GM21825 (cell line): ENCODE results near the gene PHC1.
"Not testable (repeated sequence)": the region's sequence is repeated elsewhere in the genome, so short reads cannot be mapped to it uniquely, and the experiment has no call there.

ENCODE experiments used
- ATAC-seq: cut with Tn5 transposase; IDR thresholded peaks from one replicate; pipeline ENCODE4 v1.9.1; 2021; ENCODE audit warnings: mild to moderate bottlenecking, moderate library complexity; ENCODE audit not compliant: unreplicated experiment

The PHC1 gene

GRCh38 chr12:8909752-8910151 is 4.6 kb upstream of the PHC1 start:
- ATAC-seq, result no peak

GRCh38 chr12:8911606-8912268 is 2.6 kb upstream of the PHC1 start:
- no peak for ATAC-seq

GRCh38 chr12:8912914-8913313 is 1.4 kb upstream of the PHC1 start:
- ATAC-seq, result no peak

GRCh38 chr12:8913702-8914032 is 642 bp upstream of the PHC1 start:
- no peak for ATAC-seq

GRCh38 chr12:8914716-8915526 is 612 bp downstream of the PHC1 start:
- ATAC-seq, result peak; percentile 76

GRCh38 chr12:8916154-8916553 is 1.8 kb downstream of the PHC1 start:
- no peak for ATAC-seq

- no peak for ATAC-seq
These were observed 2.7 kb downstream of the PHC1 start for GRCh38 chr12:8917031-8917430.

- ATAC-seq, result no peak
These were observed 3.4 kb downstream of the PHC1 start for GRCh38 chr12:8917751-8918150.

GRCh38 chr12:8919643-8920042 is 5.3 kb downstream of the PHC1 start:
- ATAC-seq, result not testable (repeated sequence)

GRCh38 chr12:8922544-8922943 is 8.2 kb downstream of the PHC1 start:
- no peak for ATAC-seq

GRCh38 chr12:8930655-8931323 is 16.5 kb downstream of the PHC1 start:
- ATAC-seq, result not testable (repeated sequence)

- not testable (repeated sequence) for ATAC-seq
These were observed 18.2 kb downstream of the PHC1 start for GRCh38 chr12:8932464-8932863.

- not testable (repeated sequence) for ATAC-seq
These were observed 19.8 kb downstream of the PHC1 start for GRCh38 chr12:8934080-8934479.

- no peak for ATAC-seq
These were observed 22.4 kb downstream of the PHC1 start for GRCh38 chr12:8936735-8937134.

- not testable (repeated sequence) for ATAC-seq
These were observed 23.6 kb downstream of the PHC1 start for GRCh38 chr12:8937842-8938442.

GRCh38 chr12:8941691-8942478 is 27.6 kb downstream of the PHC1 start:
- no peak for ATAC-seq

- ATAC-seq, result no peak
These were observed 29.4 kb downstream of the PHC1 start for GRCh38 chr12:8943565-8944186.

GRCh38 chr12:8946733-8947132 is 32.4 kb downstream of the PHC1 start:
- no peak for ATAC-seq

- no peak for ATAC-seq
These were observed 33.4 kb downstream of the PHC1 start for GRCh38 chr12:8947737-8948136.

- ATAC-seq, result no peak
These were observed 34.5 kb downstream of the PHC1 start for GRCh38 chr12:8948701-8949341.
